HTERT RPE-1 (cell line): ENCODE measurements around the gene PRKAG2.

Experiments used
- in situ Hi-C: fragments of 300-500 bp; cut with MboI; formaldehyde crosslinking; loops from 4 replicates; pipeline ENCODE4 v1.14.3; 2020; ENCODE audit warnings: low sequenced_read_pairs

PRKAG2 gene

GRCh38 chr7:151570366-151570915, 306.5 kb downstream of the PRKAG2 start:
- in situ Hi-C loops = no loop called here

- in situ Hi-C loops = no loop called here
These were observed 307.7 kb downstream of the PRKAG2 start for GRCh38 chr7:151568956-151569940.

- in situ Hi-C loops = no loop called here
These were observed 310.0 kb downstream of the PRKAG2 start for GRCh38 chr7:151566897-151567320.

- in situ Hi-C loops = no loop called here
These were observed 311.4 kb downstream of the PRKAG2 start for GRCh38 chr7:151565541-151565940.

- in situ Hi-C loops = no loop called here
These were observed 316.7 kb downstream of the PRKAG2 start for GRCh38 chr7:151560243-151560642.

- in situ Hi-C loops = no loop called here
These were observed 317.2 kb downstream of the PRKAG2 start for GRCh38 chr7:151559557-151560183.

- in situ Hi-C loops = no loop called here
These were observed 318.3 kb downstream of the PRKAG2 start for GRCh38 chr7:151558575-151558974.

GRCh38 chr7:151556592-151556991, 320.3 kb downstream of the PRKAG2 start:
- in situ Hi-C loops = no loop called here

GRCh38 chr7:151553356-151553755, 323.6 kb downstream of the PRKAG2 start:
- in situ Hi-C loops = no loop called here

- in situ Hi-C loops = no loop called here
These were observed 324.4 kb downstream of the PRKAG2 start for GRCh38 chr7:151552352-151553028.

GRCh38 chr7:151551820-151552219, 325.1 kb downstream of the PRKAG2 start:
- in situ Hi-C loops = no loop called here

GRCh38 chr7:151550656-151551286, 326.1 kb downstream of the PRKAG2 start:
- in situ Hi-C loops = no loop called here

GRCh38 chr7:151549644-151550043, 327.3 kb downstream of the PRKAG2 start:
- in situ Hi-C loops = no loop called here

GRCh38 chr7:151549083-151549482, 327.8 kb downstream of the PRKAG2 start:
- in situ Hi-C loops = no loop called here

GRCh38 chr7:151544183-151544582, 332.7 kb downstream of the PRKAG2 start:
- in situ Hi-C loops = no loop called here

GRCh38 chr7:151542606-151543130, 334.2 kb downstream of the PRKAG2 start:
- in situ Hi-C loops = no loop called here

GRCh38 chr7:151541709-151542499, 335.0 kb downstream of the PRKAG2 start:
- in situ Hi-C loops = no loop called here

- in situ Hi-C loops = no loop called here
These were observed 336.8 kb downstream of the PRKAG2 start for GRCh38 chr7:151540146-151540545.

- in situ Hi-C loops = no loop called here
These were observed 337.7 kb downstream of the PRKAG2 start for GRCh38 chr7:151539088-151539671.
